T1000 (cell line): ENCODE measurements around the gene PIM2.
A peak's percentile ranks its signal among the peaks of the same experiment; 100 is the strongest.

ENCODE experiments used
- DNase-seq: peaks from one replicate; lab custom pipeline; 2025; ENCODE audit warnings: mixed read lengths; lab: John Stamatoyannopoulos, UW

The PIM2 gene

DNA sequence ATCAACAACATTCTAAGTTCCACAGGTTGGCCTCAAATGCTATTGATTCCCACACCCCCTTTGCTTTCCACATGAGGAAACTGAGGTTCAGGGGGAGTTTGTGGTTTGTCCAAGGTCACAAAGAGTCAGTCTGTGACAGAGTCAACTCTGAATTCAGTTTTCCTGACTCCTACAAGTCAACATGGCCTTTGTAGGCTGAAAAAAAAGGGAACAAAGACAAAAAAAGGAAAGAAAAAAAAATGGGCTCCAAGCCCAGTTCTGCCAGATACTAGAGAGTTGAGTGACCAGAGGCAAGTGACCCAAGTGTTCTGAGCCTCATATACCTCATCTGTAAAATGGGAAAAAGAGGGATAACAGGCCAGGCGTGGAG lies 16.5 kb upstream of the PIM2 start:
- no peak for DNase-seq

- no peak for DNase-seq
Observed at GRCh38 chrX:48934581-48935300, 15.9 kb upstream of the PIM2 start.

DNA sequence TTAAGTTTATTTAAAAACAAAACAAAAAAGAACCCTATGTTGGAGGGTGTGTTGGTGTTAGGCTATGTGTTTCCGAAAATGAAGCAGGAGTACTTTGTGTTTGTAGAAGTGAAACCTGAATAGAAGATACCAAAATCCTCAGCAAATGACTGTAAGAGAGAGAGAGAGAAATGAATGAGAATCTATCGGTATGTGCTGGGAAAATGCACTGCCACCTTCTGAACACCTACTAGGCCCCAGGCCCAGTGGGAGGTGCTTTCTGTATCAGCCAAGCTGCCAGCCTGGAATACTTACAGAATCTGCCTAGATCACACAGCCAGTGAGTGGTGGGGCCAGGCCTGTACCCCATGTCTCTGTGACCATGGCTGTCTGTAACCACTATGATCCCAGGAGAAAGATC lies 14.9 kb upstream of the PIM2 start:
- no peak for DNase-seq

GRCh38 chrX:48927736-48928382 lies 9.0 kb upstream of the PIM2 start:
- DNase-seq, result no peak

- no peak for DNase-seq
Observed at GRCh38 chrX:48927123-48927522, 8.3 kb upstream of the PIM2 start.

- DNase-seq, result no peak
Observed at GRCh38 chrX:48924270-48924669, 5.4 kb upstream of the PIM2 start.

DNA sequence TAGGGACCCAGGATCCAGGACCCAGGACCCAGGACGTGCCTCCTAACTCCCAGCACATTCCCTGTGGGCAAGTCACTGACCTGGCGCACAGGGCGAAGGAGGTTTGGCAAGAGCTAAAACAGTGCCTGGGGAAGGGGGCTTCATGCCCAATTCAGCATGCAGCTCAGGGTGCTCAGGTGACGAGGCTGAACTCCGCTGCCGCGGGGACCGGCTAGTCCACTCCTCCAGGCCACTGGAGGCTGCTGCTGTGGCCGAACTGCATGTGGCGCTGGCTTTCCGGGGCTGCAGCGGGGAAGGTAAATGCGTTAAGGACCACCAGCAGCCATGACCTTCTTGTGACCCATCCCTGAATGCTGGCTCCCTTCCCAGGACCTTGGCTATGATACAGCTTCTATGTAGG lies 4.9 kb upstream of the PIM2 start:
- DNase-seq, result no peak

DNA sequence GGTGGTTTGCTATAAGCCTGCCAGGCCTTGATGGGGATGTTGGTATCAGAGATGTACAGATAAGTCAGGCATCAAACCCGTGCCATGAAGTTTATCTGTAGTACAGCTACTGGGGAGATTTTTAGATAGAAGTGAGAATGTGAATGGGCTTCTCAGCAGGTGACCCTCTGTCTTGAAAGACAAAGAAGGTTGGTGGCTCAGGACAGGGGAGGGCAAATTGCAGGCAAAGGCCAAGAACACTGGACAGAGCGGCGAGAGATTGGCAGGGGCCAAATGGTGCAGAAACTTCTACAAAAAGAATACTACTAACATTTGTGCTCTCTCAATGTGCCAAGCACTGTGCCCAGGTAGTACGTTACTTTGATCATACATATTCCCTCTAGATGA lies 1.9 kb upstream of the PIM2 start:
- DNase-seq, result no peak

- no peak for DNase-seq
Observed at GRCh38 chrX:48919947-48920717, 1.3 kb upstream of the PIM2 start.

DNA sequence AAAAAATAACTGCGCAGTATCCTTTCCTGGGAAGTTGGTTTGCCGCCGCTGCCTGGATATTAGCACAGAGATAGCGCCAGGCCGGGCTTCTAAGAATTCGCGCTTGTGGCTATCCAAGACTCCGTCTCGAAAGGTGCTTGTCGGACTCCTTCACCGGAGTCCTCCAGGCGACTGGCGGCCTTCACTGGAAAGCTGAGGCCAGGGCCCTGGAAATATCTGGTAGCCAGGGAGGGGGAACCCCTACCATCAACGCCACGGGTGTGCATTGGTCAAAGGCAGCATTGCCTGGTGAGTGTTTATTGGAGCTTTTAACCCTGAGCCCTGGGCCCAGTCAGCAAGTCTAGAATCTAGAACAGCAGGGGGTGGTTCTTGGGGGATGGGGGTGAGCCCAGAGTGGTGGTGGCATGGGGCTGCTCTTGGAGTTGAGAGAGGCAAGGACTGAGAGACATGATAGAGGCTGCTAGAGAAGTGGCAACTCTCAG lies 577 bp upstream of the PIM2 start:
- no peak for DNase-seq

GRCh38 chrX:48918301-48918642 lies 552 bp downstream of the PIM2 start:
- DNase-seq, result no peak

DNA sequence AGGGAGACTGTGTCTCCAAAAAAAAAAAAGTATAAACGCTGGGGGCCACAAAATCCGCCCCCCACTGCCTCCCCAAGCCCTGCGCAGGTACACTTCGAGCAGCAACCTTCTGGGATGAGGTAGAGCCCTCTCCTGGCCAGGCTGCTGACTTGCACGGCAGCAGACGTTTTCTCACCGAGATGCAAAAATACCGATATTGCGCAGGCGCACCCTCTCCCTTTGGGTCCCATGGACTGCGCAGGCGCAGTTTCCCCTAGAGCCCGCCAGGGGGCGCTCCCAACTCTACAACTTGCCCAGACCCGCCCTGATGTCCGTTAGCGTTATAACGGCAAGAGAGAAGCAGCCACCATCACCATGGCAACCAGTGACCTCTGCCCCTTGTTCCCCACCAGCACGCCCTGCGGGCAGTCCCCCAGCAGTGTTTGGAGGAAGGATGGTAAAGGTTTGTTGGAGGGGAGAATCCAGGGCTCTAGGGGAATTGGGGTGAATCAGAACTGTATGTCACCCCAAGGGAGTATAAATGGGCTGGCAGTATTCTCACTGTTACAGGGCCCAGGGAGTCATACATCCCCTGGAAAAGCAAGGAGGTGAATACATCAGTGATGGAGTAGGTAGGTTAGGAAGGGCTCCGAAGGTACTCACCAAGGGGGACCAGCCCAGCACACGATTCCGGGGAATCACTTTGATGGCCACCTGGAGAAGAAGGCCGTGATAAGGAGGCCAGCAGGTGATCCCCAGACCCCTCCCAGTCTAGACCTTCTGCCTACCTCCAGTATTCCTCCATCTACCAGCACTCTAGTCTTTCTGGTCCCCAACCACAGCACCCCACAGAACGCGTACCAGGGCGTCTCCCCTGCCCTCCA lies 1.5 kb downstream of the PIM2 start:
- DNase-seq, result peak; percentile 94

DNA sequence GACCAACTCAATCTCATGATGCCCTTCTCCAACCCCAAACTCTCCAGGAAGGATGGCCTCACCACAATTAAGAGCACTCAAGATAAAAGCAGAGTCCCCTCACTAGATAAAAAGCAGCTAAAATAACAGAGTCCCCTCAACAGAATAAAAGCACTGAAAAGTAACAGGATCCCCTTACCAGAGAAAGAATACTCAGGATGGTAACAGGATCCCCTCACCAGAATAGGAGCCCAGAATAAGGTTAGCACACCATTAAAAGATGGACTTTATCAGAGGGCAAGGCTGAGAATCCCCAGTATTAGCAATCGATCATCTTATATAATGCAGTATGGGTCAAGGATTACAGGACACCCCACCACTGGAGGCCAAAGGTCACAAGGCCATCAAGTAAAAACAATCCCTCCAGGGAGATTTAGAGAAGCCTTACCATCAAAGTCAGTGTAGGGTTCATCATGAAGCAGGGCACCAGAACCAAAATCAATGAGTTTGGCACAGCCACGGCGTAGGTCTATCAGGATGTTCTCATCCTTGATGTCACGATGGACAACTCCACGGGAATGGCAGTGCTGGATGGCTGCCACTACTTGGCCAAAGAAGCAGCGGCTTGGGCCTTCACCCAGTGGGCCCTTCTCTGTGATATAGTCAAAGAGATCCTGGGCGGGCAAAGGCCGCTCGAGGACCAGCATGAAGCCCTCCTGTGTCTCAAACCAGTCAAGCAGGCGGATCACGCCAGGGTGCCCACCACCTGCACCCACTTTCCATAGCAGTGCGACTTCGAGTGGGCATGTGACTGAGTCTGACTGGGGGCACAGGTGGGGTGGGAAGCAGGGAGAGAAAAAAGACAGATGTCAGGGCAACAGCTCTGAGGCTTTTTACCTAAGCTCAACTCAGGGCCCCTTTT lies 4.0 kb downstream of the PIM2 start:
- no peak for DNase-seq

DNA sequence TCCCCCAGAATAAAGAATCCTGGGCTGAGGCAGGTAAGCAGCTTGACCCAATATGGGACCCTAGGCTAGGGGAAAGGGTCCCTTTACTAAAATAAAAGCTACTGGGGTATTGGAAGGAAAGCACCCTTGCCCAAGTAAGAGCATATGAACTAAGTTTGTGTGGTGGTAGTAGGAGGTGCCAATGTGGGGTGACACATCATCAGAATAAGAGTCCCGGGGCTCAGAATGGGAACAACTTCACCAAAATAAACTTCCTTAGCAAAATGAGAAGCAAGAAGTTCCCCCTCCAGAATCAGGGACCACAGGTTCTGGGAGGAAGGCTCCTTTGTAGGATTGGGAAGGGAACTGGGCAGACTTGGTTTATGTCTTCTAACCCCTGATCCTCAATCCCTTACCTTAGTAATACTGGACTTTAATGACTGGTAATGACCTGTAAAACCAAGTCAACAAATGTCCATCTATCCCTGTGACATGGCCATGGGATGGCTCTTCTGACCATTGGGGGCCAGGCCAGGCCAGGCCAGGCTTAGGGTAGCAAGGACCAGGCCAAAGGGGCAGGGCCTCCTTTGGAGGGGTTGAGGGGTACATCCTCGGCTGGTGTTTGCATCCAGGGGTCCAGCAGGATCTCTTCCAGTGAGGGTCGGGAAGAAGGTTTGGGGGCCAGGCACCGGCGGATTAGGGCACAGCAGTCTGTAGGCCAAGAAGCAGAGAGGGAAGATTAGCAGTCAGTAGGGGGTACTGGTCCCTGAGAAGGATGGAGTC lies 5.0 kb downstream of the PIM2 start:
- DNase-seq, result no peak

- DNase-seq, result peak; percentile 69
Observed at GRCh38 chrX:48911412-48912182, 7.2 kb downstream of the PIM2 start, which contains the start of gene SLC35A2. SLC35A2 (minus strand) TSS chrX:48911646; CDS start chrX:48911636, 10 bp downstream.

GRCh38 chrX:48910926-48911411 lies 7.9 kb downstream of the PIM2 start:
- no peak for DNase-seq

- no peak for DNase-seq
Observed at GRCh38 chrX:48909703-48910294, 9.0 kb downstream of the PIM2 start.

DNA sequence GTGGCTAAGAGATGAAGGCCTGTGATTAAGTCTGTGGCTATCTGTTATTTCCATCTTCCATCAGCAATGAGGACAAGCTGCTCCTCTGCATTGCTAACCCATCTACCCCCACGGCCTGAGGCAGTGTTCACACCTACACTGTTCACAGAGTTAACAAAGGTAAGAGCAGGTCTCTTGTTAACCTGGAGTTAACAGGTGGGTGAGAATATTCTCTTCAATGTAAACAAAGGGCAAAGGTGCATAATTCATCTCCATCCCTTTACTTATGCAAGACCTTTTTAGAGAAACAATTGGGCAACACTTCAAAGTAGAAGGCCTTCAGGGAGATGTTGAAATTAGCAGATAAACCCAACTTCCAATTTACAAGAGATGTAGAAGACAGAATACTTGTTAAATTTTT lies 10.2 kb downstream of the PIM2 start:
- no peak for DNase-seq
